Activated T-cell treated with anti-CD3 and anti-CD28 coated beads for 24 hours (primary cell): Measurements from ENCODE around the gene ZNF678.
A peak's percentile ranks its signal among the peaks of the same experiment; 100 is the strongest.

Experiments used
- DNase-seq: peaks from one replicate; pipeline ENCODE4 v3.0.0-alpha.2; 2020; ENCODE audit warnings: low read depth

Gene ZNF678

DNA sequence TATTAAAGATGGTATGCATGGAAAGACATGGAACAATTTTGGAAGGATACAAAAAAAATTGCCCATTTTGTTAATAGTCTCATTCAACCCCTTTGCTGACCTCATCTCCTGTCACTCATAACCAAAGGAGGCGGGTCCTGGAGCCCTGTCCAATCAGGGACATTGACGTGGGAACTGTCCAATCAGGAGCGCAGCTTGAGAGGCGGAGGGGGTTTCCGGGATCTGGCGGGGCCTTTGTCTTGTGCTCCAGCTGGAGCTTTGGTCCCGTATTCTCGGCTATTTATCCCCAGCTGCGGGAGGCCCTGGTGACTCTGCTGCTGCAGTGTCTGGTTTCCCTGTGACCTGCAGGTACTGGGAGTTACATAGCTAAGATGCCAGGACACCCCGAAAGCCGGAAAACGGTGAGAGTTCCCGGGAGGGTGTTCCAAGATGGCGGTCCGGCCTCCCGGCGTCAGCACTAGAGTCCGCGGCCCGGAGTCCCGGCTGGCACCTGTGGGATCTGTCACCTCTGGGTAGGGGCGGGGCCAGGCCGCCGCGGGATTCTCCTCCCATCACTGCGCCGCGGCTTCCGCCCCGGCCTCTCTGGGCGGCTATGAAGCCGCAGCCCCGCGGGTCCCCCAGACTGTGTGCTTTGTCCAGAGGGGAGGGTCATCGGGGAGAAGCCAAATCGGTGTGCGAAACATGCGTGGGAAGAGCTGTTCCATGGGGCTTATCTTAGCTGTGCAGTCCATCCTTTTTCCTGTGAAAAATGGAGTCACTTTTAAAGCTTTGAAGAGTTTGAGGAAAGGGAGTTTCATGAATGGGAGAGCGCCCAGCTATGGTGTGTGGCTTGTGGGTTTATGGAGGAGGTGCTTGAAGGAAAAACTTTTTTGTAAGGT is at the start of gene ZNF678:
Gene ZNF678 (plus strand): TSS at position 233 of the 878 bp plus-strand sequence. CDS start 87,436 bp downstream, outside the sequence.
- DNase-seq, result peak; percentile 87

DNA sequence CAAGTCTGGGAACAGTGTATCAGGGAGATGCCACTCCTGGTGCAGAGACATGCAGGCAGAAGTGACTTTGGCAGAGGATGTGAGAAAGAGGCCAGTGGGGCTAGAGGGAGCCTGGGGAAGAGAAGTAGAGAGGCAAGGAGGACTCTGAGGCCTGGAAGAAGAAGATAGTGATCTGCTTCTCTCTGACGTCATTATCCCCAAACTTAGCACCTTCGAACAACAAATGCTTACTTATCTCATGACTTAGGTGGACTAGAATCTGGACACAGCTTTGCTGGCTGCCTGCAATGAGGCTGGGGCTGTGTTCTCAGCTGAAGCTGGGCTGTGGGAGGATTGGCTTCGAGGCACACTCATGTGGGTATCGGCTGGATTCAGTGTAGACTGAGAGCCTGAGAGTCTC is 44.5 kb upstream of the ZNF678 start:
- no peak for DNase-seq

DNA sequence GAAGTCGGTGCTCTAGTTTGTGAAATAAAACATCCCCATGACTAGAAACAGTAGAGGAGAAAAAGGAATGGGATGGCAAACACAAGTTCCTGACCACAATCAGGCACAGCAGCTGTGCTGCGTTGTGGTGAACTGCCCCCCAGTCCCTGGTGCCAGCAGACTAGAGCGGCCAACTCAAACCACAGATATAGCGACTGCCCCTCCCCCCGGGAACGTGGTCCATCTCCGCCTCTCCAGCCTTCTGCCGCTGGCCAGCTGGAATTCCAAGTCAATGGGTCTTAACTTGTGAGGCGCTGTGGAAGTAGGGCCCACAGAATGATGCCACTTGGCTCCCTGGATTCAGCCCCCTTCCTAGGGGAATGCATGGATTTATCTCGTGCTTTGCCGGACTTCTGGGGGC is 41.6 kb upstream of the ZNF678 start:
- no peak for DNase-seq

DNA sequence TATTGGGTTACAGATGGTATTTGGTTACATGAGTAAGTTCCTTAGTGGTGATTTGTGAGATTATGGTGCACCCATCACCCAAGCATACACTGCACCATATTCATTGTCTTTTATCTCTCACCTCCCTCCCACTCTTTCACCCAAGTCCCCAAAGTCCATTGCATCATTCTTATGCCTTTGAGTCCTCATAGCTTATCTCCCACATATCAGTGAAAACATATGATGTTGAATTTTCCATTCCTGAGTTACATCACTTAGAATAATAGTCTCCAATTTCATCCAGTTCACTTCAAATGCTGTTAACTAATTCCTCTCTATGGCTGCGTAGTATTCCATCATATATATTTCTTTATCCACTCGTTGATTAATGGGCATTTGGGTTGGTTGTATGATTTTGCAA is 36.8 kb upstream of the ZNF678 start:
- no peak for DNase-seq

DNA sequence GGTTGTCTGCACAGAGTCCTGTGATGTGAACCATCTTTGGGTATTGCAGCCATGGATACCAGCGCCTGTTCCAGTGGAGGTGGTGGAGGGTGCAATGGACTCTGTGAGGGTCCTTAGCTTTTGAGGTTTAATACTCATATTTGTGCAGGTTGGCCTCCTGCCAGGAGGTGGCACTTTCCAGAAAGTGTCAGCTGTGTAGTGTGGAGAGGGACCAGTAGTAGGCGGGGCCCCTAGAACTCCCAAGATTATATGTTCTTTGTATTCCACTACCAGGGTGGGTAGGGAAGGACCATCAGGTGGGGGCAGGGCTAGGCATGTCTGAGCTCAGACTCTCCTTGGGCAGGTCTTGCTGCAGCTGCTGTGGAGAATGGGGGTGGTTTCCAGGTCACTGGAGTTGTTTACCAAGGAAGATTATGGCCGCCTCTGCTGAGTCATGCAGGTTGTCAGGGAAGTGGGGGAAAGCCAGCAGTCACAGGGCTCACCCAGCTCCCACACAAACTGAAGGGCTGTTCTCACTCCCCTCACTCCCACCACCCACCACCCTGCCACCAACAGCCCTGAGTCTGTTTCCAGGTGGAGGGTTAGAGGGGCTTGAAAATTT is 31.2 kb upstream of the ZNF678 start:
- no peak for DNase-seq

DNA sequence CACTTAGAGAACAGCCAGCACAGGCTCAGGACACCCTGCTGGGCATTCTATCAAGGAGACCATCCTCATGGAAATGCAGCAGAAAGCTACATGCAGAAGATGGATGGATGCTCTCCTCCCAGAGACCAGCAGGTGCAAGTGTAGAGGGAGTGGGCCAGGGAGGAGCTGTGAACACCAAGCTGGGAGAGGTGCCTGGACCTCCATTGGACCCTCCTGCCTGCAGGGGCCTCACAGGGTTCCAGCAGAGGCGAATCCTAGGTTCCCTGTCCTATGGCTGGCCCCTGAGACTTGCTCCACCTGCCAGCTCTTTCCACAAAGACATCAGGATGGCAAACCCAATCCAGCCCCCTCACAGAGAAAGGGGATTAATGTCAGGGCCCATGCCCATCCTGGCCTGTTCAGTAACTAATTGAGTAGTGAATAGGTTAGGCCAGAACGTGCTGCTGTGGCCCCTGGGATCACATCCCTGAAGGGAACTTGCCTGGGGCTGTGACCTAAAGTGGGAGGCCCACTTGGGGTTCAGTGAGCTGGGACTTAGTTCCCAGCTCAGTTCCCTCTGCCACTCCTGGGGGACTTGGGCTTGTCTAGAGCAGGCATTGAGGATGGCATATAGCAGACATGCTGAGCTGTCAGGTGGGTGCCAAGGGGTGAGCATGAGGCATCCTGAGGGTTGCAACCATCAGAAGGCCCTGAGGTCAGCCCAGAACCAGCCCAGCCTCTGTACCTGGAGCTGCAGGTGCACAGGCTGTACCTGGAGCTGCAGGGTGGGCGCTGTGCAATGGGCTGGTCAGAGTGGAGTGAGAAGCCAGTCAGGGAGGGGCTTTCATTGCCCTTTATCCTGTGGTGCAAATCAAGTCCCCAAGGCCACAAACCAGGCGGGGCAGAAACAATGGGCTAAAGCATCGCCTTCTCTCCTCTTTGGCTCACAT is 22.9 kb upstream of the ZNF678 start:
- no peak for DNase-seq

DNA sequence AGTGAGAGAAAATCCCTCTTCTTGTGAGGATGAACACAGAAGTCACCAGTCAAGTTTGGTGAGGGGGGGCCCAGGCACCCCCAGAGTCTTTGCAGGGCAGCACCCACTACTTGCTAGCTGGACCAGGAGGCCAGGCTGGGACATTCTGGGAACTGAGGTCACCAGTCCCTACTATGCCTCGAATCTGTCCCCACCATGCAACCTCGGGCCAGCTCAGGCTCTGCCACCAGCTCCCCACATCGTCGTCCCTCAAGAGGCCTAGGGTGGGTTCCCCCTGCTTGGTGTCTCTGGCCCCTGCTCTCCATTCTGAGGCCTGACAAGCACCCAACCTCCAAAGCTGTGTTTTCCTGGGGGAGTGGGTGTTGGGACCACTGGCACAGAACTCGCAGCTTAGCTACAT is 22.2 kb upstream of the ZNF678 start:
- DNase-seq, result no peak

DNA sequence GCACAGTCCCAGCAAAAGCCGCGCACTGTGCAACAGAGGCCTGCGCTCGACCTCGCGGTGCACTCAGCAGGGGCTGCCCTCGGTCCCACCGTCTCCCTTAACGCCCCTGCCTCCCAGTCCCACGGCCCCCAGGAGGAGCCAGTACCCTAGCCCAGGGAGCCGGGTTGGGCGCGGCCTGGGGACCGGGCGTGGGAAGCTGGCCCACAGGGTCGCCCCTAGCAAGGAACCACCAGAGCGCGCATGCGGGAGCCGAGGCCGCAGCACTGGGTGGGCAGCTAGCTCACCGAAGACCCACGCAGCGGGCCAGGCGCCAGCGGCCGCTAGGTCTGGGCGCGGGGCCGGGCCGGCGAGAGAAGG is 21.6 kb upstream of the ZNF678 start:
- DNase-seq, result no peak

DNA sequence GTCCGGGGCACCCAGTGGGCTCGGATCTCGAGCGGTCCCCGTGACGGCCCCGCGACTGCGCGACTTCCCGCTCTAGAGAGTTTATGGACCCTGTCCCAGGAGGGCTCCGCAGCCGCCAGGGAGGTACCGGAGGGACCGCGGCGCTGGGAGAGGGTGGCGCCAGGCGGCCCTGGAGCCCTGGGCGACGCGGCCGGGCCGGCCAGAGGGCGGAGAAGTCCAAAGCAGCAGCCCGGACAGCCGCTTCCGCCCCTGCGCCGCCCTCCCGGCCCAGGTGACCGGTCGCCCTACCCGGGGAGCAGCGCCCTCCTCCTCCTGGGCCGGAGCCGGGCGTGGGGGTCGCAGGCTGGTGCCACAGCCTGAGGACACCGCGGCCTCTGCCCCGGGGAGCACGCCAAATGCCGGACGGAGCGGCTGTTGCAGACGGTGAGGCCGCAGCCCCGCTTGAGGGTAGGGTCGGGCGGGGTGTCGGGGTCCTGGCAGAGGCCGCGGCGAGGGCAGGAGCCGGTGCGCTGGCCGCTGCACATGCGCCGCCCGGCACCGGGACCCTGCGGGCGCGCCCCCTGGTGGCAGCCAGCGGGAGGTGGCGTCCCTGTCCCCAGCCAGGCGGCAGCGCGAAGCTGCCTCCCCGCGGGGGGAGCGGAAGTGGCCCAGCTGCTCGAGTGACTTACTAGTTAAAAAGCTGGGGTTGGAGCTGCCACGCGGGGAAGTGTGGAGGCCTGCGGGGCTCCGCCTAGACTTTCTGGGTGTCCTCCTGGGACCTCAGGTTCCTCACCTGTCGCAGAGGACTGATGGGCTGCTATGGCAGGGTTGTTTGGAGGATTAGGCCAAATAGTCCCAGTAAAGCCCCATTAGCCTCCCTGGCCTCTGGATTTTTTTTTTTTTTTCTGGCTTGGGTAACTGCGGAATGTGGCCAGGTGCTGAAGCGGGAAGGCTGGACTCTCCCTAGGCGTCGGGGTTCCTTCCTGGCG is 20.9 kb upstream of the ZNF678 start:
- peak; percentile 87 for DNase-seq

DNA sequence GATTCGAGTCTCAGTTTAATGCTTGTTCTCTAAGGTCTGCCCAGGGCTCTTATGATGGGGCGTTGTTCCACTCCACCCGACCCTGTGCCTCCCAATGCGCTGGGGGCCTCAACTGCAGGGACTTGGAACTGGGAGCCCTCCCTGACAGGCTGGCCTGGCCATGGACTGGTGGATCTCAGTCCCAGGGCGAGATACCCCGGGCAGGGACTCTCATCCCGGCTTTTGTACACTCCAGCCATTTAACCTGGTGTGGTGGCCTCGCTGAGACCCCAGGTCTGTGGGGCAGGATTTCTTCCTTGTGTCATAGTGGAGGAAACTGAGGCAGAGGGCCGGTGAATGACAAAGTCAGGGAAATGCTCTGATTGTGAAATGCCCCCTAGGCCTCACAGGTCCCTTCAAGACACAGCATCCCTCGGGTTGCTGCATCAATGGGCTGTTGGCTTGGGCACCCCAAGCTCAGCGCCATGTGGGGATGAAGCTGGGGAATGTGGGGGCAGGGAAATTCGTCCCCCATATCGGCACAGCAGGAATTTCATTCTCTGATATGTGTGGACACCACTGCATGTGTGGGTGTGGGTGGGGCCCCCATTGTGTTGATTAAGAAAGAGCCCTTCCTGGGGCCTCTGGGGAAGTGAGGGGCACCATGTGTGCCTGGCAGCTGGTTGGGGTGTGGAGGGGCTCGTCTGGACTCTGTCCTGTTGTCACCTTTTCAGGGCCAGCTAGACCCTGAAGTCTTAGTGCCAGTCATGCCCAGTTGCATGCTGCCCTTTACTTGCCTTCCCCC is 19.9 kb upstream of the ZNF678 start:
- no peak for DNase-seq

DNA sequence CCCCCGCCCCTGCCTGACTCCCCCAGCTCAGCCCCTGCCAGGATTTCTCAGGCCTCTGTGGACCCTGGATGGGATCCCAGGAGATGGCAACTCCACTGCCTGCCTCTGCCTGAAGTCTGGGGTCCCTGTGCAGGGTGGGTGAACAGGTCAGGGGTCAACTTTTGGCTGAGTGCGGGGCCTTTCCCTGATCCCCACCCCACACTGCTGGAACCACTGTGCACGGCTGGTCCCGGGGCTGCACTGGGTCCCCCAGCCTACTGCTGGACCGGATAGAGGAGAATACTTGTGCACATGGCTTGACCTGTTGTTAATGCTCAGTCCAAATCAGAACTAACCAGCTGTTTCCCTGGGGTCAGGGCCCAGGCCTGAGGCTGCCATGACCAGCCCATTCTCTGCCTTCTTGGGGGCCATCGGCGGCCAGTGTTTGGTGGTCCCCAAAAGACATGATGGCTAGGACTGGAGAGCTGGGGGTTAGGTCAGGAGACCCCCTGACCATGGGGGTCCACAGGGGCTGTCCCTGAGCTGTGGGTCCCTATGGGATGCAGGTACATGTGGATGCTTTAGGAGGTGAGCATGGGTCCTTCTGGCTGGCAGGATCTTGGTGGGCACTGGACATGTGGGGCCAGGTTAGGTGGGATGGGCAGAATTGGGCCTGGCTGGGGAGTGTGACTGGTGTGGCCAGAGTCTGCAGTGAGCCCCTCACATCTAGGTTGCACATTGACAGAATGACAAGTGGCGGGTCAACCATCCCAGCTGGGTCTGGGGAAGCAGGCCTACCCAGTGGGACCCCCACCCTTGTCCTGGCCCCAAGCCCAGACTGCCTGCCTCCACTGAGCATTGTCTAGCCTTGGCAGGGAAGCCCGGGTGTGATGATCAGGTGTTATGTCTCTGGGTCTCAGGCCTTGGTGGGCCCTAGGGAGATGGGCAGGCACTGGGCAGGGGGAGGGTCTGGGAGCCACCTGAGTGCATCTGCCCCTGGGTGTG is 19.0 kb upstream of the ZNF678 start:
- DNase-seq, result no peak

DNA sequence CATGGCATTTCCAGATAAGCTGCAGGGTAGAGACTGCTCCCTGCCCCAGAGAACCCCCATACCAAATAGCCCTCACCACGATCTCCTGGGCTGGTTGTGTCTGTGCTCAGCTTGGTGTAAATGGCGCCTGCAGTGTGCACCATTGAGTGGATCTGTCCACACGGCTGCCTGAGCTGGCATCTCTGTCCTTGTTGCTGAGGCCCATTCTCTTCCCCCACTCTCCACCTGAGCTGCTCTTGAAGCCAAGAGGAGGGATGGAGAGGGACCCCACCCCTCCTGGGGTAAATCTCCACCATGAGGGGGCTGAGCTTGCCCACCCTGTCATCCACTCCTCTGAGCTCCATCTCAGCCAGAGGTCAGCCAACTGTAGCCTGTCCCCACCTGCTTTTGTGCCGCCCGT is 18.0 kb upstream of the ZNF678 start:
- DNase-seq, result no peak

DNA sequence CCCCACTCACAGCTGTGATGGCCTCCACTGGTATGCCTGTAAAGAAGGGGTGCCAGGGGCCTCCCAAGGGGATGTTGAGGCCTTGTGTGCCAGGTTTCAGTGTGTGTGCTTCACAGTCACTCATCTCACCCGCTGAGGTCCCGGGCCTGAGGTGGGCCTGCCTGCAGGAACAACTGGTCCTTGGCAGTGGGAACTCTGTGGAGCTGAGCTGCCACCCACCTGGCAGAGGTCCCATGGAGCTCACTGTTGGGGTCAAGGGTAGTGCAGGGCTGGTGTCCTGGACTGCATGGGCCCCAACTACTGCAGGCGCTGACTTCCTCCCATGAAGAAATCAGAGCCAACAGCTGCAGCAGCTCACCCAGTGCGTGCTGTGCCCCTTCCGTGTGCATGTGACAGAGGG is 17.3 kb upstream of the ZNF678 start:
- DNase-seq, result no peak

DNA sequence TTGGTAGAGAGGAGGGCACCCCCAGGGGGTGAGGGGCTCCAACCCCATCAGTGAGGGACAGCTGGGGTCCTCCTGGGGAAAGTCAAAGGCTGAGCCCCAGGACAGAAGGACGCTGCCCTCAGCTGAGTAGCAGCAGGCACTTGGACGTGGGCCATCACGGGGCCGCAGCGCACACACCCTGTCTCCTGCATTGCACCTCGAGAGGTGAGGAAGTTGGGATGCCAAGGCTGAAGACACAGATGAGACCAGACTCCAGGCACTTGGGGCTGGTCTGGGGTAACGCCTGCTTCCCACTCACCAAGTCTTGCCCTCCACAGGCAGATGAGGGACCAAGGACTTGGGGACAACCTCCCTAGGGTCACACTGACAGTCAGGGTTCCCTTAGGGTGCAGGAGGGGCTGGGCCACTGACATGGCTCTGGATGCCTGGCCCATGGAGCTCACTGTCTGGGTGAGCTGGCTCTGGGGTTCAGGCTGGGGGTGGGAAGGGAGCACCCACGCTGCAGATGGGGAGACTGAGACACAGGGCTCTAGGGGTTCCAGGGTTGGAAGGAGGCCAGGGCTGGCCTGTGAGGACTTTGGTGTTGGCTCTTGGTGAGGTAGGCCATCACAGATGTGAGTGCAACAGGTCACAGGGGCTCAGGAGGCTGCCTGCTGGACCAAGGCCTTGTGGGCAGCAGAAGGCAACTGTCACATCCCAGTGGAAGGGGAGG is 16.6 kb upstream of the ZNF678 start:
- no peak for DNase-seq

DNA sequence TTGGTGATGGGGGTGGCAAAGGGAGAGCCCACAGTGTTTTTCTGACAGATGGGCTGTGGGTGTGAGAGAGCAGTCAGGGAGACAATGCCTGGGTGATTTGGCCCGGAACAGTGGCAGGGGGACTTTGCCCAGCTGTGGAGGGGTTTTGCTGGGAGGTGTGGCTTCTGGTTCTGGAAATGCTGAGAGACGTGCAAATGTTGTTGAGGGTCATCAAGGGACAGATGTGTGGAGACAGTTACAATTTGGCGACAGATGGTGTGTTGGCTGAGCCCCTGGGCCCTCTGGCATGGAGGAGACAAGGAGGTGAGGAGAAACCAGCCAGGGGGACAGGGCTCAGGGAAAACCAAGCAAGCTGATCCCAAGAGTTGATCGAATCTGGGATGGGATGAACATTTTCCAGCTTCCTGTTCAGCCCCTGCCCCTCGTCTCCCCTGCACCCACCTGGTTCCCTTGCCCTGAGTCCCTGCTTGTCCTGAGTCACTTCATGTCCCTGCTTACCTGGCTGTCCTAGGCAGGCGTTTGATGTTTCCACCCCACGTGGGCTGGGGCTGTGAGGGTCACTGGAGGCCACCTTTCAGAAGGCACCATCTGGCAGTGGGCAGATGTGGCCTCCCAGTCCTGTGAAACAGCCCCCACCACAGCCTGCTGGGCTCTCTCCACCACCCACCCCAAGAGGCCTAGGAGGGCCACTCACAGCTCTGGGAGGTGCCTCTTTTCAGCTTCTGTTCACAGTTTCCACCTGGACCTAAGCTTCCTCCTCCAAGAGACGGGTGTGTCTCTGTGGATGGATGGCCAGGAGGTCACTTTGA is 15.8 kb upstream of the ZNF678 start:
- DNase-seq, result no peak

DNA sequence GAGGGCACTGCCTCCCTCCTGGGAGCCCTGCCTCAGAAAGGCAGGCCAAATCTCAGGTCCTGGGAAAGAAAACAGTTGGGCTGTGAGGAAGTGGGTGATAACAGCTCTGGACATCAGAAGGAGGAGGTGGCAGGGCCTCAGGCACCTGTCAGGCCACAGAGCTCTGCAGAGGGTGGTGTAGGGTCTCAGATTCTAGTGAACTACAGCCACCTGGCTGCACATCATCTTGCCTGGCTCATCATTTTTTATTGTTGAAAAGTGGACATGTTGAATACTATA is 15.3 kb upstream of the ZNF678 start:
- no peak for DNase-seq

DNA sequence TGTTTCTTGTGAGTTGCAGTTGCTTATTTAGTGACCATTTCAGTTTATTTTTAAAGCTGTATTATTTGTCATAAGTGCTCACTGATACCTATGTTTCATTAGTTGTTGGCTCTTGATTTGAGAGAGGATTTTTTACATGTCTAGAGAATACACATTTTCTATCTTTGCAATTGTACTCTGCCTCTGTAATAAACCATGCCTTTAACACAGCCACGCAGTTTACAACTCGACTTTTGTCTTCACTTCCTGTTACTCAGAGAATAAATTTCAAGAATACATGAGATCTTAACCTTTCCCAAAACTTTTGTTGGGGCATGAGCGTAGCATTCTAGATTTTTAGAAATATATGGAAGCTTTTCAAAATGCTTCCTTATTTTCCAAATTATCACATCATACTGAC is 14.9 kb upstream of the ZNF678 start:
- no peak for DNase-seq

DNA sequence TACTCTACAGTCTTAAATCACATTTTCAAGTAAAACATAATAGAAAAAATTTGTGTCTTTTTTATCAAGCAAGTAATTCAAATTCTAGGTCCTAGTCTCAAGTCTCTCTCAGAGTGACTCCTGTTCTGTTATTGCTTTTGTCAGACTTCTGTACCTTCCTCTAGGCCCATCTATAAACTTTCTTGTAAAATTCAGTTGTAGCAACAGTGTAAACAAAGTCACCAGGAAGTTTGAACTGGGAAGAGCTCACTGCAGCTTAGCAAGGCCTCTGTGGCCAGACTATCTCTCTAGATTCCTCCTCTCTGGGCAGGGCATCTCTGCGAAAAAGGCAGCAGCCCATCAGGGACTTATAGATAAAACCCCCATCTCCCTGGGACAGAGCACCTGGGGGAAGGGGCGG is 13.5 kb upstream of the ZNF678 start:
- DNase-seq, result no peak
